ENCODE results near the gene PAGR1.
A peak's percentile ranks its signal among the peaks of the same experiment; 100 is the strongest.
"Not testable (repeated sequence)": the region's sequence is repeated elsewhere in the genome, so short reads cannot be mapped to it uniquely, and the experiment has no call there.

PAGR1 gene

GRCh38 chr16:29784901-29785500 lies 31.0 kb upstream of the PAGR1 start:
- H3K4me3 ChIP-seq (ENCODE audit: low read depth, low read length) = no peak overlapping the region
- no peak for DNase-seq (ENCODE audit: low read depth)
- no peak for TF ChIP-seq CTCF (IDR thresholded peaks at IDR 0.05; ENCODE audit: low read depth, low read length)
- TF ChIP-seq MYC (IDR thresholded peaks at IDR 0.05; ENCODE audit: low read depth, low read length) = no peak
- TF ChIP-seq MAX (IDR thresholded peaks at IDR 0.05; ENCODE audit: low read depth, low read length) = no peak
- TF ChIP-seq POLR2A (IDR thresholded peaks at IDR 0.05; ENCODE audit: extremely low read depth, insufficient read length) = no peak

- not testable (repeated sequence) for DNase-seq (ENCODE audit: low read depth); H3K4me3 ChIP-seq (ENCODE audit: low read depth, low read length)
These were observed 28.8 kb upstream of the PAGR1 start for GRCh38 chr16:29787155-29787554.

- H3K4me3 ChIP-seq (ENCODE audit: low read depth, low read length) = peak overlapping the region; percentile 74
- TF ChIP-seq MYC (IDR thresholded peaks at IDR 0.05; ENCODE audit: low read depth, low read length) (no peak), POLR2A (IDR thresholded peaks at IDR 0.05; ENCODE audit: extremely low read depth, insufficient read length) (no peak), MAX (IDR thresholded peaks at IDR 0.05; ENCODE audit: low read depth, low read length) (no peak), CTCF (IDR thresholded peaks at IDR 0.05; ENCODE audit: low read depth, low read length) (no peak)
- no peak for DNase-seq (ENCODE audit: low read depth)
These were observed 26.2 kb upstream of the PAGR1 start for GRCh38 chr16:29789775-29790182.

- peak; percentile 61 for TF ChIP-seq CTCF (IDR thresholded peaks at IDR 0.05; ENCODE audit: low read depth, low read length)
- peak; percentile 66 for TF ChIP-seq MAX (IDR thresholded peaks at IDR 0.05; ENCODE audit: low read depth, low read length)
- peak; percentile 78 for TF ChIP-seq POLR2A (IDR thresholded peaks at IDR 0.05; ENCODE audit: extremely low read depth, insufficient read length)
- peak; percentile 63; the same call in 1 of the 2 replicates for TF ChIP-seq MYC (IDR thresholded peaks at IDR 0.05; ENCODE audit: low read depth, low read length)
- DNase-seq (ENCODE audit: low read depth) = peak; percentile 99
- peak within 1 kb of the TSS; percentile 82 for H3K4me3 ChIP-seq (ENCODE audit: low read depth, low read length)
These were observed 25.6 kb upstream of the PAGR1 start, which contains the start of gene KIF22 for GRCh38 chr16:29790183-29790948. KIF22 (plus strand) TSS chr16:29790751; CDS start chr16:29790760, 9 bp downstream.

- TF ChIP-seq MYC (IDR thresholded peaks at IDR 0.05; ENCODE audit: low read depth, low read length) (peak; percentile 7; the same call in 1 of the 2 replicates), MAX (IDR thresholded peaks at IDR 0.05; ENCODE audit: low read depth, low read length) (no peak)
- DNase-seq (ENCODE audit: low read depth) = peak; percentile 27
- H3K4me3 ChIP-seq (ENCODE audit: low read depth, low read length) = peak overlapping the region; percentile 82
These were observed 24.8 kb upstream of the PAGR1 start for GRCh38 chr16:29790949-29791844.

GRCh38 chr16:29791845-29792807 lies 23.8 kb upstream of the PAGR1 start:
- DNase-seq (ENCODE audit: low read depth) = no peak
- no peak for TF ChIP-seq MYC (IDR thresholded peaks at IDR 0.05; ENCODE audit: low read depth, low read length)
- TF ChIP-seq MAX (IDR thresholded peaks at IDR 0.05; ENCODE audit: low read depth, low read length) = no peak
- no peak for TF ChIP-seq POLR2A (IDR thresholded peaks at IDR 0.05; ENCODE audit: extremely low read depth, insufficient read length)
- TF ChIP-seq CTCF (IDR thresholded peaks at IDR 0.05; ENCODE audit: low read depth, low read length) = no peak
- H3K4me3 ChIP-seq (ENCODE audit: low read depth, low read length) = peak overlapping the region; percentile 82

- not testable (repeated sequence) for DNase-seq (ENCODE audit: low read depth)
- H3K4me3 ChIP-seq (ENCODE audit: low read depth, low read length) = peak overlapping the region; percentile 82
These were observed 22.8 kb upstream of the PAGR1 start for GRCh38 chr16:29793153-29793552.
